Globus pallidus (tissue), 1 donor: ENCODE results near the gene NRXN3.

Experiments used
- DNase-seq: peaks from one replicate; pipeline ENCODE4 v3.0.0-alpha.2; 2015; ENCODE audit warnings: low spot score

NRXN3 gene

DNA sequence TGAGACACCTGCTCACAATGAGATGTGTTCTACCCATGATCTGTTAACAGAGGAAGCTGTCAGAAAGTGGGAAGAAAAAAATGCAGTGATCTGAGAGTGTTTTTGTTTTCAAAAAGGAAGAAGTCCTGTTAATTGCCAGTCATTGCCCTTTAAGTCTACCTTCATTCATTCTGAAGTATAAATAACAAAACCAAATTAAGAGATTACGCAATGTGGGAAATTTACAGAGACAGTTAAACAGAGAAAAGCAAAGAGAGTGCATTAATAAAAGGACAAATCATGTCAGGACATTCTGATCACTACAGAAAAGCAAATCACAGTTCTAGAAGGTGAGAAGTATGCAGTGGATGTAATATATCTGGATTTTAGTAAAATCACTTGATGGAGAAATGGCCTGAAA, 154.2 kb downstream of the NRXN3 start:
- DNase-seq = no peak

GRCh38 chr14:78325911-78326310, 155.7 kb downstream of the NRXN3 start:
- DNase-seq = no peak

GRCh38 chr14:78327426-78328221, 157.5 kb downstream of the NRXN3 start:
- DNase-seq = no peak

DNA sequence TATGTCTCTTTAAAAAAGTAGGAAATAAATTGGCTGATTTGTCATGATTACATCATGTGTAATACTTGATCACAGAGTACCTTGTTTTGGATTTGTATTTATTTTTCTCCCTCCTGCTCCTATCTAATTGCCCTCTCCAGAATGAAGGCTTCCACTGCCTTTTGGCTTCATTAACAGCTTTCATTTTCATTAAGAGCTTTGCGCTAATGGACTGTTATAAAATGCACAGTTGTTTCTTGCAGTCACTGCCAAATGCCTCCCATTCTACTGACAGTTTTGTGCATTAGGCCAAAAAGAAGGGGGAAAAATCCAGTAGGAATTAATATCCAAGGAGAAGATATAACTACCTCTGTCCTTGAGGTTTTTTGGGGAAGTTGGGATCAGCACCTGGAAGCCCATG, 159.2 kb downstream of the NRXN3 start:
- DNase-seq = no peak

- no peak for DNase-seq
Measured at GRCh38 chr14:78335531-78335930, 165.4 kb downstream of the NRXN3 start.

DNA sequence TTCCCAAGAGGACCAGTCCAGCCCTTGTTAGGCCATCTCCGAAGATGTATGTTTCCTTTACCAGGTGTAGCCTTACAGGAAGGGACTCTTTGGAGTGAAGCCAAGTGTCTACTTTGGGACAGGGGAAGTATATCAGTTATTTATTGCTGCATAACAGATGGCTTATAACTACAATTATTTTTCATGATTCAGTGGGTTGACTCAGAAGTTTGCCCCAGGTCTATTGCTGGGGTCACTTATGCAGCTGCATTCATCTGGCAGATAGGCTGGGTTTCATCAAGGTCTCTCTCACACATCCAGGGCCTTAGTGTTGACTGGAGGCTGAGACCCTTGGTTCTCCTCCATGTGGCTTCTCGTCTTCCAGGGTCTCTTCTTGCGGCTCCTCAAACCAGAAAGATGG, 170.1 kb downstream of the NRXN3 start:
- DNase-seq = no peak

DNA sequence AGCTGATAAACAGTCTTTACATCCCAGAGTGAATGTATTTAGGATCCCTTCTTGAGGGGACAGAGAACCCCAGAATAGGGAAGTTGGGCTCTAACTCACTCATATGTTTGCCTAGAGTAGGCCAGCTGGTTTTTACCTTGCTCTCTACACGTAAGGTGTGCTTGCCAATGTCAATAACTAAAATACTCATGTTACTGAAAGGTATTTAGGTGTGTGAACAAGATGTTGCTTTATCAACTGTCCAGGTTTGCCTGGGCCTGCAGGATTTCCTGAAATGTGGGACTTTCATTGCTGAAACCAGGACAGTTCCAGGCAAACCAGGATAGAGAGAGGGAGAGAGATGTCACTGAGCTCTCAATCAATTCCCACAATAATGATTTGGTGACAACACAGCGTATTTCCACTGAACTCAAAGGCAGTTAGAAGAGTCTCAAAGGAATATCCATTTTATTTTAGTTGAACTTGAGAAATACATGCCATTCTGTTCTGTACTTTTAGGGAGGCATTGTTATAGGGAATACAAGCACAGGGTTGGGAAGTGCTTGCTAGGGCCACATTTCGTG, 171.7 kb downstream of the NRXN3 start:
- DNase-seq = no peak

- DNase-seq = no peak
Measured at GRCh38 chr14:78342879-78343278, 172.7 kb downstream of the NRXN3 start.

- DNase-seq = no peak
Measured at GRCh38 chr14:78344290-78344689, 174.1 kb downstream of the NRXN3 start.

- no peak for DNase-seq
Measured at GRCh38 chr14:78345131-78345744, 175.1 kb downstream of the NRXN3 start.

DNA sequence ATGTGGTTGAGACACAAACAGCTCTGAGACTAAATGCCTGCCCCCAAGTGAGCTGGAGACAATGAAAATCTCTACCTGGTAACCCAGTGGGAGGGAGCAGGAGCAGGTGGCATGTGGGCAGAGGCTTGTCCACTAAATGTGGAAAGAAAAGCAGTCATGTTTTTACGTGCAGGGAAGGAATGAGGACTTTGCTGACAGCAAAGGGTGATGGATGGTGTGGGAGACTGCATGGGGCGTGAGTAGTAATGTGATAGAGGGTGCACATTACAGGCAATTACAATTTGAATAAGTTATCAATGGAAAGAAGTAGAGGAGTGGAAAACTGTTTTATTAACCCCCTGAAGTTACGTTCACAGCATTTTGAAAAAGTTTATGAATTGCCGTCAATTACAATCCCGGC, 176.6 kb downstream of the NRXN3 start:
- DNase-seq = no peak

- no peak for DNase-seq
Measured at GRCh38 chr14:78355109-78355508, 184.9 kb downstream of the NRXN3 start.

- peak; percentile 26 for DNase-seq
Measured at GRCh38 chr14:78356391-78356790, 186.2 kb downstream of the NRXN3 start.

- peak; percentile 63 for DNase-seq
Measured at GRCh38 chr14:78358591-78358990, 188.4 kb downstream of the NRXN3 start.

GRCh38 chr14:78359581-78359980, 189.4 kb downstream of the NRXN3 start:
- no peak for DNase-seq

DNA sequence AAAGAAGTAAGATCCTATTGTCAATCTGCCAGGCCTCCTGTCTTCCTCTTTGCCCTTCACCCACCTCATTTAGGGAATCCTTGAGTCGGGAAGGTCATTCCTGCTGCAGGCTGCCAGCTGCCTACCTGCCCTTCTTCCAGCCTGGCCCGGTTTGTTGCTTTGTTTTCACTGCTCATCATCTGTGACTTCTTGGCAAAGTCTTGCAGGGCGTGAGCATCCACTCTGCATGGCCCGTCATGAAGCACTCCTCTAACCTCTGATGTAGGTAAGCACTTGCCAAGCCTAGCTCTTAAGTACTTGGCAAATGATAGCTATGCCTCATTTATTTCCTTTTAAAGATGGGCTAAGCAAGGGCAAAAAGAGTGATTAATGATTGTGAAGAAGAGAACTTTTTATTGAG, 192.8 kb downstream of the NRXN3 start:
- no peak for DNase-seq

- no peak for DNase-seq
Measured at GRCh38 chr14:78367355-78367754, 197.2 kb downstream of the NRXN3 start.

GRCh38 chr14:78383060-78383459, 212.9 kb downstream of the NRXN3 start:
- no peak for DNase-seq

GRCh38 chr14:78398216-78398615, 228.0 kb downstream of the NRXN3 start:
- DNase-seq = no peak

DNA sequence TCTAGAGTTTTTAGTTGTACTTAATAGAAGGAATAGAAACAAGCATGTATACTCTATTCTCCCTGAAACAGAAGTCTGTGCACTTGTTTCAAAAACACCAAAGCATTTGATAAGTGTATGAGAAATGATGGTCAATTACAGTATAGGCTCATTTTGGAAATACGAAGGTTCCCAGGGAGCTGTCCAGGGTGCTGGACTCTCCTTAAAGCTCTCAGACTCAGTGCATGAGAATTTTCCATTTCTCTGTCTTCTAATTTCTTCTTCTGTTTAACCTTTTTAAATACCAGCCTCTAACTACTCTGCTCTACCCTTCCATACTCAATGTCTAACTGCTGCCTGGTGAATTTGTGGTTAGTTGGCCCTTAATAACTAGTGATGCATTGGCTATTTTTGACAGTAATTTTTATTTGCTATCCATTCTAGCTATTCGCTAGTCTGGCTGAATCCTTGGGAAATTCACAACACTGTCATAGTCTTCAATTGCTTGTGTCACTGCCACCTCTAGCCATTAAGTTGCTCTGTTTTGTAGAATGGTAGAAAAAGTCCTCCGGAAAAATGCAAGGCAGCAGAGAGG, 229.2 kb downstream of the NRXN3 start:
- DNase-seq = no peak

GRCh38 chr14:78401866-78402265, 231.7 kb downstream of the NRXN3 start:
- DNase-seq = no peak

DNA sequence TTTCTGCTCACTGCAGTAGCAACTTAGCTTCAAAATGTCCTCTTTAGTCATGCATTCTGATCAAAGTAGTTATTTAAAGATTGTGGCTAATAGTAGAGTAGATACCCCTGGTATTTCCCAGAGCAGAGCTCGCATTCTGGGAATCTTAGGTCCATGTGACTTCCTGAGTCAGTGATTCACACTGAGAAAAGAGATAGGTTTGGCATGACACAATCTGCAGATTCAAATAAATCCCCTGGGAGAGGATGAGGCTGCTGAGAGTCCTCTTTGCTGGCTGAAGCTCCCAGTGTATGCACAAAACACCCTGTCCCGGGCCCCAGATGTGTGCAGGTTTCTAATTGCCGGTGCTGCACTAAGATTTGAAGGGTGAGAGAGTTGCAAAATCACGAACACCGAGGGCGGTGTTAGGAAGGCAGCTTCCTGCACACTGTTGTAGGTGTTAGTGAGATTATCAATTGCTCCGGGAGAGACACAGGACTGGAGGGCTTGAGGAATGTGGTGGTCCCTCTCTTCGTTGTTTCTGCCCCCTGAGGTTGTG, 233.2 kb downstream of the NRXN3 start:
- no peak for DNase-seq
